SK-N-SH (cell line): ENCODE measurements around the gene SLC26A2. TPM values are rescaled to one million over a fixed set of nuclear protein-coding genes. Genes with fewer than 3 reads are reported as not detected.
"Not testable (repeated sequence)": the region's sequence is repeated elsewhere in the genome, so short reads cannot be mapped to it uniquely, and the experiment has no call there.

Experiments used
- CTCF ChIA-PET: fragments of 300-600, 350-600 bp; formaldehyde crosslinking; extraction: SDS; loops from one replicate; lab custom pipeline; 2021; lab: Yijun Ruan, JAX
- POLR2A ChIA-PET: fragments of 350-600 bp; sonication (Branson Sonifier 250); formaldehyde crosslinking; extraction: SDS; loops from one replicate; lab custom pipeline; 2020; ENCODE audit warnings: antibody characterized with exemption, inconsistent platforms; lab: Yijun Ruan, JAX
- DNase-seq: peaks from one replicate; pipeline ENCODE4 v3.0.0; 2012
- H2AFZ ChIP-seq: fragments of 200-600 bp; sonication (generic); 2 replicates; pipeline ENCODE4 v1.8.1; 2016; ENCODE audit warnings: antibody characterized with exemption, mild to moderate bottlenecking, low read depth
- H3F3A ChIP-seq: fragments of 200-600 bp; sonication (generic); replicated peaks from 2 replicates; pipeline ENCODE3; 2016; ENCODE audit warnings: antibody characterized with exemption, mild to moderate bottlenecking; ENCODE audit not compliant: insufficient read depth
- H3K27ac ChIP-seq, 2 experiments: fragments of 200-500 bp in 1 of 2; fragments of 200-600 bp in 1 of 2; sonication (Bioruptor generic) in 1 of 2; sonication (generic), shearing (Covaris generic) in 1 of 2; 2 replicates each; pipeline versions ENCODE4 v1.5.1 to v1.6.1; 2014 to 2016; ENCODE audit warnings: low read depth in 2 of 2, inconsistent platforms in 1 of 2, low read length in 1 of 2, mild to moderate bottlenecking in 1 of 2, mixed read lengths in 1 of 2
- H3K27me3 ChIP-seq: fragments of 200-600 bp; sonication (generic), shearing (Covaris generic); 2 replicates; pipeline ENCODE4 v1.6.1; 2016; ENCODE audit warnings: mixed run types; ENCODE audit not compliant: insufficient read depth
- H3K36me3 ChIP-seq, 2 experiments: fragments of 200-500 bp in 1 of 2; fragments of 200-600 bp in 1 of 2; sonication (Bioruptor generic) in 1 of 2; sonication (generic) in 1 of 2; replicated peaks in 1 of 2; 2 replicates each; pipeline versions ENCODE3 to v1.5.1; 2014 to 2016; ENCODE audit warnings: low read length in 1 of 2, mild to moderate bottlenecking in 1 of 2; ENCODE audit not compliant: insufficient read depth in 2 of 2, control insufficient read depth in 1 of 2
- H3K4me1 ChIP-seq, 2 experiments: fragments of 200-500 bp in 1 of 2; fragments of 200-600 bp in 1 of 2; sonication (Bioruptor generic) in 1 of 2; sonication (generic), shearing (Covaris generic) in 1 of 2; 2 replicates each; pipeline versions ENCODE4 v1.5.1 to v1.6.1; 2014 to 2016; ENCODE audit warnings: low read depth in 1 of 2, low read length in 1 of 2, mixed run types in 1 of 2; ENCODE audit not compliant: insufficient read depth in 2 of 2, control insufficient read depth in 1 of 2
- H3K4me2 ChIP-seq: fragments of 200-600 bp; sonication (generic), shearing (Covaris generic); 2 replicates; pipeline ENCODE4 v1.6.1; 2017; ENCODE audit warnings: mixed run types
- H3K4me3 ChIP-seq, 2 experiments: fragments of 200-500 bp in 1 of 2; fragments of 200-600 bp in 1 of 2; sonication (Bioruptor generic) in 1 of 2; sonication (generic), shearing (Covaris generic) in 1 of 2; 2 replicates each; pipeline versions ENCODE4 v1.5.1 to v1.8.1; 2014 to 2016; ENCODE audit warnings: low read depth in 2 of 2, inconsistent platforms in 1 of 2, low read length in 1 of 2, mild to moderate bottlenecking in 1 of 2, mixed read lengths in 1 of 2, moderate library complexity in 1 of 2
- H3K79me2 ChIP-seq: fragments of 200-600 bp; sonication (generic); 2 replicates; pipeline ENCODE4 v1.8.1; 2017; ENCODE audit warnings: mild to moderate bottlenecking; ENCODE audit not compliant: insufficient read depth
- H3K9ac ChIP-seq: fragments of 200-600 bp; sonication (generic); 2 replicates; pipeline ENCODE4 v1.6.1; 2017; ENCODE audit warnings: mixed run types
- H3K9me2 ChIP-seq: fragments of 200-600 bp; sonication (generic); 2 replicates; pipeline ENCODE4 v1.6.1; 2017; ENCODE audit warnings: mixed run types
- H3K9me3 ChIP-seq: fragments of 200-600 bp; sonication (generic); 2 replicates; pipeline ENCODE4 v1.6.1; 2017; ENCODE audit warnings: mixed run types, mild to moderate bottlenecking, moderate library complexity
- H4K20me1 ChIP-seq: fragments of 200-600 bp; sonication (generic); 2 replicates; pipeline ENCODE4 v1.6.1; 2017; ENCODE audit warnings: mild to moderate bottlenecking, mixed run types; ENCODE audit not compliant: insufficient read depth
- EZH2phosphoT487 ChIP-seq: fragments of 200-600 bp; sonication (generic); IDR thresholded peaks from 2 replicates; pipeline ENCODE4 v1.6.1; 2017; ENCODE audit warnings: low read depth, mixed run types, mild to moderate bottlenecking, antibody characterized with exemption, moderate library complexity, borderline replicate concordance
- GABPA ChIP-seq: IDR thresholded peaks from 2 replicates; pipeline ENCODE4 v1.4.0; 2012; ENCODE audit warnings: low read depth, mild to moderate bottlenecking
- JUND ChIP-seq: IDR thresholded peaks from 2 replicates; pipeline ENCODE4 v1.4.0; 2012
- MXI1 ChIP-seq: IDR thresholded peaks from 2 replicates; pipeline ENCODE4 v1.6.1; 2012; ENCODE audit warnings: mild to moderate bottlenecking, low read depth, low read length, improper control_type of control experiment
- NFIC ChIP-seq: IDR thresholded peaks from 2 replicates; pipeline ENCODE4 v1.4.0; 2012; ENCODE audit warnings: borderline replicate concordance
- NRF1 ChIP-seq: IDR thresholded peaks from 2 replicates; pipeline ENCODE4 v1.6.1; 2012; ENCODE audit warnings: low read depth, mild to moderate bottlenecking, low read length
- RAD21 ChIP-seq: IDR thresholded peaks from 2 replicates; pipeline ENCODE4 v1.6.1; 2012; ENCODE audit warnings: mild to moderate bottlenecking, low read length
- RFX5 ChIP-seq: IDR thresholded peaks from 2 replicates; pipeline ENCODE4 v1.6.1; 2012; ENCODE audit warnings: mild to moderate bottlenecking, improper control_type of control experiment, low read length
- SIN3A ChIP-seq: IDR thresholded peaks from 2 replicates; pipeline ENCODE4 v1.6.1; 2012; ENCODE audit warnings: low read depth, mild to moderate bottlenecking, low read length, moderate library complexity, borderline replicate concordance
- SMC3 ChIP-seq: IDR thresholded peaks from 2 replicates; pipeline ENCODE4 v1.6.1; 2012; ENCODE audit warnings: low read depth, low read length, improper control_type of control experiment
- TAF1 ChIP-seq: IDR thresholded peaks from 2 replicates; pipeline ENCODE4 v1.6.1; 2012; ENCODE audit warnings: low read depth, mild to moderate bottlenecking, low read length, moderate library complexity, borderline replicate concordance
- TCF12 ChIP-seq: IDR thresholded peaks from 2 replicates; pipeline ENCODE4 v1.4.0; 2012
- USF1 ChIP-seq: IDR thresholded peaks from 2 replicates; pipeline ENCODE4 v1.4.0; 2012; ENCODE audit warnings: low read depth, borderline replicate concordance
- WGBS: methylation state at CpG from one replicate; pipeline ENCODE4 v1.1.6; 2017; ENCODE audit warnings: low lambda C conversion rate; 5-methylcytosine and 5-hydroxymethylcytosine counted together
- polyA plus RNA-seq, 3 experiments: library from polyadenylated mRNA; depleted of rRNA; stranded (reverse); fragments of >200 nt; gene quantifications; 2 replicates each; pipeline ENCODE4 v1.2.3, GENCODE V29; 2012
- TF ChIP-seq, protein P1 (sequence below): fragments of 150-350 bp; IDR thresholded peaks from 2 replicates; pipeline ENCODE4 v1.6.1; 2016; ENCODE audit warnings: mild to moderate bottlenecking, low read depth, low read length
- TF ChIP-seq, protein P2 (sequence below): IDR thresholded peaks from 2 replicates; pipeline ENCODE4 v1.4.0; 2012; ENCODE audit warnings: low read depth
- TF ChIP-seq, protein P3 (sequence below): IDR thresholded peaks from 2 replicates; pipeline ENCODE4 v1.6.1; 2012; ENCODE audit warnings: mild to moderate bottlenecking, low read depth, low read length, moderate library complexity

Gene SLC26A2
- polyA plus RNA-seq, 1 of the 3 experiments (the other 2 are of a cell fraction), result 1.3 TPM

GRCh38 chr5:149941795-149942194, 18.8 kb upstream of the SLC26A2 start:
- peaks cover 5 to 31% of the 10 kb centered on the region in 2 experiments for H3K4me1 ChIP-seq
- H3K9me2 ChIP-seq, result no peaks in the 10 kb centered on the region
- no peaks in the 10 kb centered on the region for H4K20me1 ChIP-seq
- H3F3A ChIP-seq, result peaks cover 22% of the 10 kb centered on the region
- WGBS, result 97% methylated on average over 4 of the region's 4 CpGs
- no peaks in the 10 kb centered on the region for H3K36me3 ChIP-seq
- ChIA-PET CTCF (interaction anchor here (1.6 kb wide), 1 partner anchor 17 kb away, joined by 4 read pairs; no protein-coding TSS in a partner anchor), POLR2A (no interaction called here)
- H3K4me2 ChIP-seq, result no peak overlapping the region
- H3K4me3 ChIP-seq, result no peak overlapping the region
- no peak overlapping the region for H3K9ac ChIP-seq
- no peaks in the 10 kb centered on the region for H3K27me3 ChIP-seq
- H3K27ac ChIP-seq, result no peak overlapping the region
- no peak overlapping the region for H2AFZ ChIP-seq
- no peaks in the 10 kb centered on the region for H3K9me3 ChIP-seq
- no peaks in the 10 kb centered on the region for H3K79me2 ChIP-seq
- no peak for DNase-seq
- TF ChIP-seq USF1 (no peak), SMC3 (no peak), RAD21 (no peak), TAF1 (no peak), NRF1 (no peak), SIN3A (no peak)
- TF ChIP-seq, protein P1, sequence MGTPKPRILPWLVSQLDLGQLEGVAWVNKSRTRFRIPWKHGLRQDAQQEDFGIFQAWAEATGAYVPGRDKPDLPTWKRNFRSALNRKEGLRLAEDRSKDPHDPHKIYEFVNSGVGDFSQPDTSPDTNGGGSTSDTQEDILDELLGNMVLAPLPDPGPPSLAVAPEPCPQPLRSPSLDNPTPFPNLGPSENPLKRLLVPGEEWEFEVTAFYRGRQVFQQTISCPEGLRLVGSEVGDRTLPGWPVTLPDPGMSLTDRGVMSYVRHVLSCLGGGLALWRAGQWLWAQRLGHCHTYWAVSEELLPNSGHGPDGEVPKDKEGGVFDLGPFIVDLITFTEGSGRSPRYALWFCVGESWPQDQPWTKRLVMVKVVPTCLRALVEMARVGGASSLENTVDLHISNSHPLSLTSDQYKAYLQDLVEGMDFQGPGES, result no peak
- TF ChIP-seq, all 33 proteins: peak for 0

GRCh38 chr5:149942199-149942598, 18.4 kb upstream of the SLC26A2 start:
- 92% methylated on average over 2 of the region's 2 CpGs for WGBS
- CTCF ChIA-PET, result no interaction called here

GRCh38 chr5:149942741-149943169, 17.8 kb upstream of the SLC26A2 start:
- H2AFZ ChIP-seq, H3K36me3 ChIP-seq, H3K79me2 ChIP-seq, POLR2A ChIA-PET, H3K4me3 ChIP-seq, H3K9ac ChIP-seq, DNase-seq, H3K27me3 ChIP-seq, H3K9me2 ChIP-seq, H3K9me3 ChIP-seq, H3K4me2 ChIP-seq, H4K20me1 ChIP-seq, CTCF ChIA-PET, H3K27ac ChIP-seq: not testable (repeated sequence)
- Histone ChIP-seq H3K4me1 (peaks cover 3 to 21% of the 10 kb centered on the region in 2 experiments), H3F3A (peaks cover 16% of the 10 kb centered on the region)
- WGBS, result 79% methylated on average over 4 of the region's 4 CpGs

More at GRCh38 chr5:149942199-149942598, 18.4 kb upstream of the SLC26A2 start:
- no peak overlapping the region for H3K27ac ChIP-seq
- H3K27me3 ChIP-seq, result no peaks in the 10 kb centered on the region
- H3K79me2 ChIP-seq, result no peaks in the 10 kb centered on the region
- H3K4me3 ChIP-seq, result no peak overlapping the region
- H3K4me2 ChIP-seq, result no peak overlapping the region
- H3K36me3 ChIP-seq, result no peaks in the 10 kb centered on the region
- H3K9me2 ChIP-seq, result no peaks in the 10 kb centered on the region
- H2AFZ ChIP-seq, result no peak overlapping the region
- H3K9me3 ChIP-seq, result no peaks in the 10 kb centered on the region
- peaks cover 22% of the 10 kb centered on the region for H3F3A ChIP-seq
- no peak overlapping the region for H3K9ac ChIP-seq
- POLR2A ChIA-PET, result no interaction called here
- H4K20me1 ChIP-seq, result no peaks in the 10 kb centered on the region
- peaks cover 5 to 27% of the 10 kb centered on the region in 2 experiments for H3K4me1 ChIP-seq
- no peak for DNase-seq
- TF ChIP-seq GABPA (no peak), JUND (no peak), MXI1 (no peak), EZH2phosphoT487 (no peak), NFIC (no peak), RFX5 (no peak), TCF12 (no peak)
- TF ChIP-seq, protein P2, sequence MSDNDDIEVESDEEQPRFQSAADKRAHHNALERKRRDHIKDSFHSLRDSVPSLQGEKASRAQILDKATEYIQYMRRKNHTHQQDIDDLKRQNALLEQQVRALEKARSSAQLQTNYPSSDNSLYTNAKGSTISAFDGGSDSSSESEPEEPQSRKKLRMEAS, result no peak
- TF ChIP-seq, protein P3, sequence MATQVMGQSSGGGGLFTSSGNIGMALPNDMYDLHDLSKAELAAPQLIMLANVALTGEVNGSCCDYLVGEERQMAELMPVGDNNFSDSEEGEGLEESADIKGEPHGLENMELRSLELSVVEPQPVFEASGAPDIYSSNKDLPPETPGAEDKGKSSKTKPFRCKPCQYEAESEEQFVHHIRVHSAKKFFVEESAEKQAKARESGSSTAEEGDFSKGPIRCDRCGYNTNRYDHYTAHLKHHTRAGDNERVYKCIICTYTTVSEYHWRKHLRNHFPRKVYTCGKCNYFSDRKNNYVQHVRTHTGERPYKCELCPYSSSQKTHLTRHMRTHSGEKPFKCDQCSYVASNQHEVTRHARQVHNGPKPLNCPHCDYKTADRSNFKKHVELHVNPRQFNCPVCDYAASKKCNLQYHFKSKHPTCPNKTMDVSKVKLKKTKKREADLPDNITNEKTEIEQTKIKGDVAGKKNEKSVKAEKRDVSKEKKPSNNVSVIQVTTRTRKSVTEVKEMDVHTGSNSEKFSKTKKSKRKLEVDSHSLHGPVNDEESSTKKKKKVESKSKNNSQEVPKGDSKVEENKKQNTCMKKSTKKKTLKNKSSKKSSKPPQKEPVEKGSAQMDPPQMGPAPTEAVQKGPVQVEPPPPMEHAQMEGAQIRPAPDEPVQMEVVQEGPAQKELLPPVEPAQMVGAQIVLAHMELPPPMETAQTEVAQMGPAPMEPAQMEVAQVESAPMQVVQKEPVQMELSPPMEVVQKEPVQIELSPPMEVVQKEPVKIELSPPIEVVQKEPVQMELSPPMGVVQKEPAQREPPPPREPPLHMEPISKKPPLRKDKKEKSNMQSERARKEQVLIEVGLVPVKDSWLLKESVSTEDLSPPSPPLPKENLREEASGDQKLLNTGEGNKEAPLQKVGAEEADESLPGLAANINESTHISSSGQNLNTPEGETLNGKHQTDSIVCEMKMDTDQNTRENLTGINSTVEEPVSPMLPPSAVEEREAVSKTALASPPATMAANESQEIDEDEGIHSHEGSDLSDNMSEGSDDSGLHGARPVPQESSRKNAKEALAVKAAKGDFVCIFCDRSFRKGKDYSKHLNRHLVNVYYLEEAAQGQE, result no peak
